ENCODE data around the gene MEIS2. TPM values are rescaled to one million over a fixed set of nuclear protein-coding genes. Genes with fewer than 3 reads are reported as not detected.

The MEIS2 gene
- total RNA-seq, 1 donor from 2014 or later: 17.3 TPM

GRCh38 chr15:37112971-37113670 is 12.8 kb upstream of the MEIS2 start:
- no peak for DNase-seq (ENCODE audit: low read depth in 2 of 2)

GRCh38 chr15:37112171-37112570 is 11.8 kb upstream of the MEIS2 start:
- peak in 1 of 2 donors; percentile 10 for DNase-seq (ENCODE audit: low read depth in 2 of 2)

GRCh38 chr15:37111427-37111717 is 11.0 kb upstream of the MEIS2 start:
- DNase-seq (ENCODE audit: low read depth in 2 of 2): no peak

GRCh38 chr15:37109872-37110572 is 9.7 kb upstream of the MEIS2 start:
- DNase-seq (ENCODE audit: low read depth in 2 of 2): peak; percentile 31 to 46

GRCh38 chr15:37109168-37109871 is 9.0 kb upstream of the MEIS2 start:
- DNase-seq (ENCODE audit: low read depth in 2 of 2): no peak

GRCh38 chr15:37108381-37109167 is 8.2 kb upstream of the MEIS2 start:
- DNase-seq (ENCODE audit: low read depth in 2 of 2): no peak

GRCh38 chr15:37107744-37108380 is 7.5 kb upstream of the MEIS2 start:
- no peak for DNase-seq (ENCODE audit: low read depth in 2 of 2)

GRCh38 chr15:37107071-37107743 is 6.9 kb upstream of the MEIS2 start:
- no peak for DNase-seq (ENCODE audit: low read depth in 2 of 2)

GRCh38 chr15:37106490-37107001 is 6.2 kb upstream of the MEIS2 start:
- DNase-seq (ENCODE audit: low read depth in 2 of 2): peak; percentile 43 to 74

GRCh38 chr15:37105889-37106288 is 5.5 kb upstream of the MEIS2 start:
- no peak for DNase-seq (ENCODE audit: low read depth in 2 of 2)

GRCh38 chr15:37105029-37105428 is 4.7 kb upstream of the MEIS2 start:
- no peak for DNase-seq (ENCODE audit: low read depth in 2 of 2)

- no peak for DNase-seq (ENCODE audit: low read depth in 2 of 2)
These were observed 4.2 kb upstream of the MEIS2 start for GRCh38 chr15:37104424-37104981.

- DNase-seq (ENCODE audit: low read depth in 2 of 2): no peak
These were observed 3.4 kb upstream of the MEIS2 start for GRCh38 chr15:37103475-37104423.

GRCh38 chr15:37103163-37103435 is 2.8 kb upstream of the MEIS2 start:
- no peak for DNase-seq (ENCODE audit: low read depth in 2 of 2)

GRCh38 chr15:37102305-37103162 is 2.2 kb upstream of the MEIS2 start:
- DNase-seq (ENCODE audit: low read depth in 2 of 2): peak; percentile 42 to 44

- peak in 1 of 2 donors; percentile 41 for DNase-seq (ENCODE audit: low read depth in 2 of 2)
These were observed 1.6 kb upstream of the MEIS2 start for GRCh38 chr15:37101980-37102304.

GRCh38 chr15:37100966-37101215 is 542 bp upstream of the MEIS2 start:
- DNase-seq (ENCODE audit: low read depth in 2 of 2): no peak

- DNase-seq (ENCODE audit: low read depth in 2 of 2): peak; percentile 61 to 76
These were observed 835 bp downstream of the MEIS2 start for GRCh38 chr15:37099319-37100108.
